Neural progenitor cell (in vitro differentiated cells): Measurements from ENCODE around the gene KCTD14. TPM values are rescaled to one million over a fixed set of nuclear protein-coding genes. Genes with fewer than 3 reads are reported as not detected.

Source experiments
- DNase-seq: peaks from one replicate; pipeline ENCODE4 v3.0.0-alpha.2; 2016; ENCODE audit warnings: low spot score
- H2AFZ ChIP-seq: fragments of 200-600 bp; sonication (generic); replicated peaks from 2 replicates; pipeline ENCODE4 v1.6.1; 2016; ENCODE audit warnings: antibody characterized with exemption
- H3F3A ChIP-seq: fragments of 200-600 bp; sonication (generic); 2 replicates; pipeline ENCODE4 v1.6.1; 2016; ENCODE audit warnings: antibody characterized with exemption, low read depth
- H3K27ac ChIP-seq: fragments of 200-600 bp; sonication (generic); 2 replicates; pipeline ENCODE4 v1.5.1; 2016; ENCODE audit warnings: mild to moderate bottlenecking
- H3K27me3 ChIP-seq: fragments of 200-600 bp; sonication (generic); 2 replicates; pipeline ENCODE4 v1.6.1; 2016; ENCODE audit warnings: mild to moderate bottlenecking, moderate library complexity
- H3K36me3 ChIP-seq: fragments of 200-600 bp; sonication (generic); 2 replicates; pipeline ENCODE4 v1.5.1; 2016
- H3K4me1 ChIP-seq: fragments of 200-600 bp; sonication (generic); 2 replicates; pipeline ENCODE4 v1.6.1; 2016; ENCODE audit warnings: mixed run types
- H3K4me2 ChIP-seq: fragments of 200-600 bp; sonication (generic); 2 replicates; pipeline ENCODE4 v1.6.1; 2016
- H3K4me3 ChIP-seq: fragments of 200-600 bp; sonication (generic); 2 replicates; pipeline ENCODE4 v1.5.1; 2016
- H3K79me2 ChIP-seq: fragments of 200-600 bp; sonication (generic); 2 replicates; pipeline ENCODE4 v1.6.1; 2016; ENCODE audit warnings: low read depth
- H3K9ac ChIP-seq: fragments of 200-600 bp; sonication (generic); 2 replicates; pipeline ENCODE4 v1.6.1; 2016
- H3K9me3 ChIP-seq: fragments of 200-600 bp; sonication (generic); 2 replicates; pipeline ENCODE4 v1.5.1; 2016; ENCODE audit warnings: low read depth
- H4K20me1 ChIP-seq: fragments of 200-600 bp; sonication (generic); 2 replicates; pipeline ENCODE4 v1.6.1; 2016; ENCODE audit warnings: low read depth
- H3K27ac Mint-ChIP-seq: 3 replicates; pipeline ENCODE4 v1.8.0; 2021; ENCODE audit warnings: mixed read lengths
- H3K27me3 Mint-ChIP-seq: 2 replicates; pipeline ENCODE4 v1.8.0; 2022; ENCODE audit warnings: low read depth, mild to moderate bottlenecking, inconsistent platforms, moderate library complexity, mixed read lengths; ENCODE audit not compliant: insufficient read depth
- H3K36me3 Mint-ChIP-seq: 3 replicates; pipeline ENCODE4 v1.8.0; 2021; ENCODE audit warnings: mixed read lengths
- H3K4me1 Mint-ChIP-seq: 3 replicates; pipeline ENCODE4 v1.8.0; 2021; ENCODE audit warnings: mixed read lengths
- H3K4me3 Mint-ChIP-seq: 3 replicates; pipeline ENCODE4 v1.8.0; 2021; ENCODE audit warnings: mild to moderate bottlenecking, moderate library complexity, mixed read lengths
- H3K9me3 Mint-ChIP-seq: 3 replicates; pipeline ENCODE4 v1.8.0; 2020; ENCODE audit warnings: mixed read lengths
- CTCF ChIP-seq: fragments of 200-600 bp; sonication (generic); IDR thresholded peaks from 2 replicates; pipeline ENCODE4 v1.5.1; 2017; ENCODE audit warnings: antibody characterized with exemption, mild to moderate bottlenecking
- EZH2 ChIP-seq: fragments of 200-600 bp; sonication (generic); IDR thresholded peaks from 2 replicates; pipeline ENCODE4 v1.6.1; 2017; ENCODE audit warnings: antibody characterized with exemption, mild to moderate bottlenecking, moderate library complexity
- EZH2phosphoT487 ChIP-seq: fragments of 200-600 bp; sonication (generic); IDR thresholded peaks from 2 replicates; pipeline ENCODE4 v1.6.1; 2017; ENCODE audit warnings: antibody characterized with exemption
- total RNA-seq: library from RNA; depleted of rRNA; stranded (reverse); fragments of >200 nt; gene quantifications from 2 replicates; pipeline ENCODE4 v1.2.3, GENCODE V29; 2015; ENCODE audit warnings: low replicate concordance

KCTD14 gene
- total RNA-seq, 1 donor from 2014 or later = 5.3 TPM

- DNase-seq = no peak
- H3K4me1 ChIP-seq = peaks cover 17% of the 10 kb centered on the region
- H3K9me3 ChIP-seq = no peaks in the 10 kb centered on the region
- no peaks in the 10 kb centered on the region for H3K9me3 Mint-ChIP-seq
- H3K4me1 Mint-ChIP-seq = peaks cover 11% of the 10 kb centered on the region
- peaks cover 2% of the 10 kb centered on the region for H3K27me3 Mint-ChIP-seq
- H3F3A ChIP-seq = peaks cover 12% of the 10 kb centered on the region
- H3K27ac ChIP-seq = no peak overlapping the region
- no peaks in the 10 kb centered on the region for H4K20me1 ChIP-seq
- no peak overlapping the region for H2AFZ ChIP-seq
- H3K4me3 ChIP-seq = no peak overlapping the region
- TF ChIP-seq EZH2 (no peak), EZH2phosphoT487 (no peak), CTCF (no peak)
- H3K27ac Mint-ChIP-seq = no peak overlapping the region
- H3K36me3 Mint-ChIP-seq = no peaks in the 10 kb centered on the region
- H3K4me3 Mint-ChIP-seq = no peak overlapping the region
- H3K36me3 ChIP-seq = no peaks in the 10 kb centered on the region
- no peaks in the 10 kb centered on the region for H3K79me2 ChIP-seq
- H3K9ac ChIP-seq = no peak overlapping the region
- no peak overlapping the region for H3K4me2 ChIP-seq
- no peaks in the 10 kb centered on the region for H3K27me3 ChIP-seq
These were observed 4.7 kb upstream of the KCTD14 start for GRCh38 chr11:78027759-78028158.

GRCh38 chr11:78025378-78025777 is 2.3 kb upstream of the KCTD14 start:
- Histone ChIP-seq H3K9me3 (no peaks in the 10 kb centered on the region), H3K9ac (no peak overlapping the region), H2AFZ (no peak overlapping the region), H3K79me2 (no peaks in the 10 kb centered on the region), H4K20me1 (no peaks in the 10 kb centered on the region), H3K36me3 (no peaks in the 10 kb centered on the region), H3K4me1 (peaks cover 23% of the 10 kb centered on the region), H3K27ac (no peak overlapping the region), H3K4me3 (no peak overlapping the region), H3K4me2 (no peak overlapping the region), H3F3A (peaks cover 22% of the 10 kb centered on the region), H3K27me3 (no peaks in the 10 kb centered on the region)
- no peaks in the 10 kb centered on the region for H3K36me3 Mint-ChIP-seq
- TF ChIP-seq EZH2phosphoT487 = no peak
- TF ChIP-seq CTCF = no peak
- TF ChIP-seq EZH2 = no peak
- no peaks in the 10 kb centered on the region for H3K9me3 Mint-ChIP-seq
- H3K4me3 Mint-ChIP-seq = no peak overlapping the region
- DNase-seq = no peak
- H3K27ac Mint-ChIP-seq = no peak overlapping the region
- H3K27me3 Mint-ChIP-seq = peaks cover 6% of the 10 kb centered on the region
- H3K4me1 Mint-ChIP-seq = peaks cover 20% of the 10 kb centered on the region

- Mint-ChIP-seq H3K27ac (no peak overlapping the region), H3K4me3 (peak overlapping the region; percentile 77), H3K27me3 (peaks cover 6% of the 10 kb centered on the region), H3K4me1 (peaks cover 22% of the 10 kb centered on the region), H3K36me3 (no peaks in the 10 kb centered on the region), H3K9me3 (no peaks in the 10 kb centered on the region)
- DNase-seq = no peak
- peak overlapping the region; percentile 86 for H3K4me2 ChIP-seq
- H4K20me1 ChIP-seq = no peaks in the 10 kb centered on the region
- H3F3A ChIP-seq = peaks cover 26% of the 10 kb centered on the region
- no peaks in the 10 kb centered on the region for H3K27me3 ChIP-seq
- no peak overlapping the region for H3K27ac ChIP-seq
- no peak overlapping the region for H3K9ac ChIP-seq
- H3K36me3 ChIP-seq = no peaks in the 10 kb centered on the region
- H2AFZ ChIP-seq = peak overlapping the region; percentile 99
- H3K79me2 ChIP-seq = no peaks in the 10 kb centered on the region
- peak overlapping the region; percentile 50 for H3K4me3 ChIP-seq
- H3K4me1 ChIP-seq = peaks cover 21% of the 10 kb centered on the region
- no peaks in the 10 kb centered on the region for H3K9me3 ChIP-seq
- TF ChIP-seq EZH2 (no peak), EZH2phosphoT487 (no peak), CTCF (no peak)
These were observed 350 bp upstream of the KCTD14 start for GRCh38 chr11:78023426-78023825.
